ENCODE data around the gene FBXL17.

- TF ChIP-seq CEBPB (IDR thresholded peaks at IDR 0.05) (no peak), MAX (IDR thresholded peaks at IDR 0.05) (no peak)
Measured at GRCh38 chr5:108326982-108327381, 54.9 kb downstream of the FBXL17 start.

Measured in A549 (cell line).